ENCODE measurements around the gene CSF1.
A peak's percentile ranks its signal among the peaks of the same experiment; 100 is the strongest.
"Not testable (repeated sequence)": the region's sequence is repeated elsewhere in the genome, so short reads cannot be mapped to it uniquely, and the experiment has no call there.

Gene CSF1

GRCh38 chr1:109947582-109948284, 37.1 kb downstream of the CSF1 start:
- no peaks in the 10 kb centered on the region for H3K9me3 ChIP-seq (ENCODE audit: insufficient read depth, low read length)
- TF ChIP-seq CTCF (IDR thresholded peaks at IDR 0.05; ENCODE audit: low read depth, low read length) (no peak), EZH2phosphoT487 (IDR thresholded peaks at IDR 0.05; ENCODE audit: low read depth) (no peak)
- H3K27me3 ChIP-seq (ENCODE audit: low read depth, low read length) = no peaks in the 10 kb centered on the region
- no peaks in the 10 kb centered on the region for H3K79me2 ChIP-seq (ENCODE audit: low read length)
- H2AFZ ChIP-seq (ENCODE audit: low read depth, low read length) = 0 out of 2 replicates have a peak overlapping the region, but pooled peaks have one; percentile 21
- H3K9ac ChIP-seq (ENCODE audit: low read length) = no peak overlapping the region
- peaks cover 9% of the 10 kb centered on the region for H3K4me1 ChIP-seq (ENCODE audit: low read length)
- H4K20me1 ChIP-seq (ENCODE audit: insufficient read depth, low read length) = no peaks in the 10 kb centered on the region
- no peak overlapping the region for H3K4me3 ChIP-seq (ENCODE audit: low read length)
- no peak overlapping the region for H3K27ac ChIP-seq (ENCODE audit: low read length)
- no peaks in the 10 kb centered on the region for H3K36me3 ChIP-seq (replicated peaks; ENCODE audit: low read depth, low read length)
- peak overlapping the region; percentile 14; the same call in 1 of the 2 replicates for H3K4me2 ChIP-seq (ENCODE audit: low read length)

GRCh38 chr1:109948285-109948630, 37.6 kb downstream of the CSF1 start:
- H3K9me3 ChIP-seq (ENCODE audit: insufficient read depth, low read length) = no peaks in the 10 kb centered on the region
- H3K9ac ChIP-seq (ENCODE audit: low read length) = no peak overlapping the region
- H3K4me1 ChIP-seq (ENCODE audit: low read length) = peaks cover 9% of the 10 kb centered on the region
- TF ChIP-seq EZH2phosphoT487 (IDR thresholded peaks at IDR 0.05; ENCODE audit: low read depth) (no peak), CTCF (IDR thresholded peaks at IDR 0.05; ENCODE audit: low read depth, low read length) (no peak)
- H3K36me3 ChIP-seq (replicated peaks; ENCODE audit: low read depth, low read length) = no peaks in the 10 kb centered on the region
- H2AFZ ChIP-seq (ENCODE audit: low read depth, low read length) = no peak overlapping the region
- no peaks in the 10 kb centered on the region for H4K20me1 ChIP-seq (ENCODE audit: insufficient read depth, low read length)
- H3K4me2 ChIP-seq (ENCODE audit: low read length) = no peak overlapping the region
- H3K27me3 ChIP-seq (ENCODE audit: low read depth, low read length) = no peaks in the 10 kb centered on the region
- no peaks in the 10 kb centered on the region for H3K79me2 ChIP-seq (ENCODE audit: low read length)
- no peak overlapping the region for H3K27ac ChIP-seq (ENCODE audit: low read length)
- no peak overlapping the region for H3K4me3 ChIP-seq (ENCODE audit: low read length)

GRCh38 chr1:109950038-109950437, 39.4 kb downstream of the CSF1 start:
- H3K4me1 ChIP-seq (ENCODE audit: low read length) = peaks cover 9% of the 10 kb centered on the region
- H3K4me3 ChIP-seq (ENCODE audit: low read length) = no peak overlapping the region
- H3K9me3 ChIP-seq (ENCODE audit: insufficient read depth, low read length) = no peaks in the 10 kb centered on the region
- no peak overlapping the region for H3K27ac ChIP-seq (ENCODE audit: low read length)
- no peak overlapping the region for H3K9ac ChIP-seq (ENCODE audit: low read length)
- H3K4me2 ChIP-seq (ENCODE audit: low read length) = no peak overlapping the region
- H3K27me3 ChIP-seq (ENCODE audit: low read depth, low read length) = no peaks in the 10 kb centered on the region
- H3K79me2 ChIP-seq (ENCODE audit: low read length) = no peaks in the 10 kb centered on the region
- no peak for TF ChIP-seq CTCF (IDR thresholded peaks at IDR 0.05; ENCODE audit: low read depth, low read length)
- TF ChIP-seq EZH2phosphoT487 (IDR thresholded peaks at IDR 0.05; ENCODE audit: low read depth) = no peak
- H3K36me3 ChIP-seq (replicated peaks; ENCODE audit: low read depth, low read length) = no peaks in the 10 kb centered on the region
- H4K20me1 ChIP-seq (ENCODE audit: insufficient read depth, low read length) = no peaks in the 10 kb centered on the region
- no peak overlapping the region for H2AFZ ChIP-seq (ENCODE audit: low read depth, low read length)

GRCh38 chr1:109950509-109950908, 39.9 kb downstream of the CSF1 start:
- Histone ChIP-seq H3K79me2 (ENCODE audit: low read length) (no peaks in the 10 kb centered on the region), H3K9me3 (ENCODE audit: insufficient read depth, low read length) (no peaks in the 10 kb centered on the region)

GRCh38 chr1:109951501-109951900, 40.9 kb downstream of the CSF1 start:
- H3K79me2 ChIP-seq (ENCODE audit: low read length); H3K4me3 ChIP-seq (ENCODE audit: low read length); H3K27me3 ChIP-seq (ENCODE audit: low read depth, low read length); H3K9ac ChIP-seq (ENCODE audit: low read length); H3K36me3 ChIP-seq (replicated peaks; ENCODE audit: low read depth, low read length); H3K4me2 ChIP-seq (ENCODE audit: low read length); H2AFZ ChIP-seq (ENCODE audit: low read depth, low read length); H3K4me1 ChIP-seq (ENCODE audit: low read length); H3K9me3 ChIP-seq (ENCODE audit: insufficient read depth, low read length); H3K27ac ChIP-seq (ENCODE audit: low read length); H4K20me1 ChIP-seq (ENCODE audit: insufficient read depth, low read length): not testable (repeated sequence)

More at GRCh38 chr1:109950509-109950908, 39.9 kb downstream of the CSF1 start:
- no peak for TF ChIP-seq CTCF (IDR thresholded peaks at IDR 0.05; ENCODE audit: low read depth, low read length)
- TF ChIP-seq EZH2phosphoT487 (IDR thresholded peaks at IDR 0.05; ENCODE audit: low read depth) = no peak
- Histone ChIP-seq H3K4me3 (ENCODE audit: low read length) (no peak overlapping the region), H4K20me1 (ENCODE audit: insufficient read depth, low read length) (no peaks in the 10 kb centered on the region), H3K27me3 (ENCODE audit: low read depth, low read length) (no peaks in the 10 kb centered on the region), H3K4me2 (ENCODE audit: low read length) (no peak overlapping the region), H2AFZ (ENCODE audit: low read depth, low read length) (no peak overlapping the region), H3K9ac (ENCODE audit: low read length) (no peak overlapping the region), H3K36me3 (replicated peaks; ENCODE audit: low read depth, low read length) (no peaks in the 10 kb centered on the region), H3K4me1 (ENCODE audit: low read length) (peaks cover 9% of the 10 kb centered on the region), H3K27ac (ENCODE audit: low read length) (no peak overlapping the region)
